GM12865 (cell line): ENCODE results near the gene PILRB.
A peak's percentile ranks its signal among the peaks of the same experiment; 100 is the strongest.
"Not testable (repeated sequence)": the region's sequence is repeated elsewhere in the genome, so short reads cannot be mapped to it uniquely, and the experiment has no call there.

Experiments
- DNase-seq: peaks from one replicate; pipeline ENCODE4 v3.0.0; 2010; ENCODE audit warnings: low read depth
- H3K4me3 ChIP-seq: 2 replicates; pipeline ENCODE4 v1.5.1; 2011; ENCODE audit warnings: mild to moderate bottlenecking, low read depth, low read length, control low read depth
- TF ChIP-seq, protein P1 (sequence below): IDR thresholded peaks from 2 replicates; pipeline ENCODE4 v1.5.1; 2011; ENCODE audit warnings: low read length, control low read depth, low read depth, inconsistent platforms; ENCODE audit not compliant: insufficient read depth; ENCODE audit errors: missing control alignments

PILRB gene

GRCh38 chr7:100344560-100345287, 13.2 kb upstream of the PILRB start:
- TF ChIP-seq, protein P1, sequence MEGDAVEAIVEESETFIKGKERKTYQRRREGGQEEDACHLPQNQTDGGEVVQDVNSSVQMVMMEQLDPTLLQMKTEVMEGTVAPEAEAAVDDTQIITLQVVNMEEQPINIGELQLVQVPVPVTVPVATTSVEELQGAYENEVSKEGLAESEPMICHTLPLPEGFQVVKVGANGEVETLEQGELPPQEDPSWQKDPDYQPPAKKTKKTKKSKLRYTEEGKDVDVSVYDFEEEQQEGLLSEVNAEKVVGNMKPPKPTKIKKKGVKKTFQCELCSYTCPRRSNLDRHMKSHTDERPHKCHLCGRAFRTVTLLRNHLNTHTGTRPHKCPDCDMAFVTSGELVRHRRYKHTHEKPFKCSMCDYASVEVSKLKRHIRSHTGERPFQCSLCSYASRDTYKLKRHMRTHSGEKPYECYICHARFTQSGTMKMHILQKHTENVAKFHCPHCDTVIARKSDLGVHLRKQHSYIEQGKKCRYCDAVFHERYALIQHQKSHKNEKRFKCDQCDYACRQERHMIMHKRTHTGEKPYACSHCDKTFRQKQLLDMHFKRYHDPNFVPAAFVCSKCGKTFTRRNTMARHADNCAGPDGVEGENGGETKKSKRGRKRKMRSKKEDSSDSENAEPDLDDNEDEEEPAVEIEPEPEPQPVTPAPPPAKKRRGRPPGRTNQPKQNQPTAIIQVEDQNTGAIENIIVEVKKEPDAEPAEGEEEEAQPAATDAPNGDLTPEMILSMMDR, result peak; percentile 28
- DNase-seq, result peak; percentile 95
- H3K4me3 ChIP-seq, result not testable (repeated sequence)

DNA sequence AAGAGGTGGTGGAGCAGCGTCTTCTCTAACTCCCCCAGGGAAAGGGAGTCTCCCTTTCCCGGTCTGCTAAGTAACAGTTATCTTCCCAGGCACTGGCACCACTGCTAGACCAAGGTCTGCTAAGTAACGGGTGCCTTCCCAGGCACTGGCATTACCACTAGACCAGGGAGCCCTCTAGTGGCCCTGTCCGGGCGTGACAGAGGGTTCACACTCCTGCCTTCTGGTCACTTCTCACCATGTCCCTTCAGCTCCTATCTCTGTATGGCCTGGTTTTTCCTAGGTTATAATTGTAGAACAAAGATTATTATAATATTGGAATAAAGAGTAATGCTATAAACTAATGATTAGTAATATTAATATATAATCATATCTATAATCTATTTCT, 12.6 kb upstream of the PILRB start:
- TF ChIP-seq, protein P1, result peak; percentile 37
- peak; percentile 64 for DNase-seq
- H3K4me3 ChIP-seq, result not testable (repeated sequence)

- H3K4me3 ChIP-seq, result no peak overlapping the region
- TF ChIP-seq, protein P1, result no peak
- no peak for DNase-seq
These were observed 11.0 kb upstream of the PILRB start for GRCh38 chr7:100346921-100347320.

DNA sequence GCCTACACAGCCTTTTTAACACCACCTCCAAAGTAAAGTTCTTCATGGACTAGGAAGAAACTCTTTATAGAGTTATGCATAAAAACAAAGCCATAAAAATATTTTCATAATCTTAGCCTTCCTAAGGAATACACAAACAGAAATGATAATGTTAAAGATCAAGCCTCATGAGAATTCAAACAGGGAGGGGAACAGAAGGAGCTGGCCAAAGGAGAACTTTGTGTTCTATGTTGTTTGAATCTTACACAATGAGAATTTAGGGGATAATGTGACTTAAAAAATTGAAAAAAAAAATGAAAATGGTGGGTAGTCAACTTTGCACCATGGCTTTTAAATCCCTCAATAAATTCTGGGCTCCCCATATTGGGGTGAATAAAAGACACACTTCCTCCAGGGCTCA, 9.1 kb upstream of the PILRB start:
- H3K4me3 ChIP-seq, result no peak overlapping the region
- DNase-seq, result no peak
- TF ChIP-seq, protein P1, result no peak

GRCh38 chr7:100349757-100350156, 8.2 kb upstream of the PILRB start:
- no peak for DNase-seq
- no peak overlapping the region for H3K4me3 ChIP-seq
- TF ChIP-seq, protein P1, result no peak

GRCh38 chr7:100351657-100352058, 6.3 kb upstream of the PILRB start:
- DNase-seq, result no peak
- H3K4me3 ChIP-seq, result no peak overlapping the region
- TF ChIP-seq, protein P1, result no peak

- DNase-seq, H3K4me3 ChIP-seq: not testable (repeated sequence)
These were observed 5.6 kb upstream of the PILRB start for GRCh38 chr7:100352230-100352781.
